CD4-positive, alpha-beta T cell treated with Interleukin-1 beta for 1 hour (primary cell): ENCODE measurements around the gene SURF2.
"Not testable (repeated sequence)": the region's sequence is repeated elsewhere in the genome, so short reads cannot be mapped to it uniquely, and the experiment has no call there.

Experiments used
- DNase-seq, 2 donors: peaks; one replicate each; pipeline ENCODE4 v3.0.0-alpha.2; 2020 to 2022

The SURF2 gene

GRCh38 chr9:133359399-133360175 lies 3.2 kb downstream of the SURF2 start:
- no peak for DNase-seq

DNA sequence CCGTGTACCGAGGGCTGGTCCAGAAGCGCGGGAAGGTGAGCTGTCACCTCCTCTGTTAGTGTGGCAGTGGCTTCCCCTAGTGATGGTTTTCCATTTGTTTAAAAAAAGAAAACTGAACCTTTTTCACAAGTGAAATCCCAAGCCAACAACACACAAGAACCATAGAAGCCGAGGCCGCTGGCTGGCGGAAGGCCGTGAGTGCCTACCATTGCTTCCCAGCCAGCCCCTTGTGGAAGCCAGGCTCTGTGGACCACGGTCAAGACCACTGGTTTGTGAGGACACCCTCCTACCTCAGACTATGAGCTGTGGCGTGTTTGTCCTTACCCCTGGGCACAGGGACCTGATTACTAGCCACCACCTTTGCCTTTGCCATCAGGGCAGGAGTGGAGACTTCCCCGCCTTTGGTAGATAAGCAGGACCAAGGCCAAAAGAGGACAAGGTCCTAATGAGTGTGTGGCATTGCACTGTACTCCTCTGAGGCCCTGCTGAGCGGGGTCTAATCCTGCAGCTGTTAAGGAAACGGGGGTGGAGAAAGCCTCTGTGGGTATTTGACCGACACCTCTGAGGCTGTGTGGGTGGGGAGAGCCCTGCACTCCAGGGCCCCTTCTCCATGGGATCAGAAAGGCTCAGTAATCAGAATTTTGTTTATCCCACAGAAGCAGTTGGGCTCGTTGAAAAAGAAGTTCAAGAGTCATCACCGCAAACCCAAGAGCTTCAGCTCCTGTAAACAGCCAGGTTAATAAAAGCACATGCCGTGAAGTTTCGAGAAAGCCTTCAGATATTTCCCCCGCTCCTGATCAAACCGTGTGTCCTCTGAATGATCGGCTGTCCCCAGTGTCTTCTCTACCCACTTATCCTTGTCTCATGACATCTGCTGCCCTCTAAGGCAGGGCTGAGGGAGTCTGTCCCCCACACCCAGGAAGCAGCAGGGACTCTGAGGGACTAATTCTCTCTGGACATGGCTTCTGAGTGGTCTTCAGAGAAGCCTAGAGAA lies 4.3 kb downstream of the SURF2 start:
- no peak for DNase-seq

DNA sequence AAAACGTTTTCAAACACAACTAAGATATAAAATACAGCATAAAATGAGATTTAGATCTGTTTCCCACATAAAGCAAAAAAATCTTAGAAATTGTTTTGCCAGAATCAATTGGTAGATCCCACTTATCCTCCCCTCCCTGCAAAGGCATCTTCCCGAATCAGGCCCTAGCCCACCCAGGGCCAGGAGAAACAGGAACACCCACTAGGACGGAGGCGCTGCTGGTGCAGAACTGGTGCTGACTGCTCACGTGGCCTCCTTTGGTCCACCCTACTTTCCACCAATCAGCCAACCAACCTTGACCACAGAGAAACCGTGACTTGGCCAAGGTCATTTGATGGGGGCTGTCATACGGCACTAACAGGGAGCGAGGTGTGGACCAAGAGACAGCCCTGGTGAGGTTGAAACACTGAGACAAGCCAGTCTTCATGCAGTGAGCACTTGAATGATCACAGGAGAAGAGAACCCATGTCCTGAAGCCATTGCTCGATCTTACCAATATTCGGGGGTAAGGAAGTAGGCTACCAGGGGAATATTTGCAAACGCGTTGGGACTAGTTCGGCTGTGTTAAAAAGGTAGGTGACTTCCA lies 5.2 kb downstream of the SURF2 start:
- no peak for DNase-seq

DNA sequence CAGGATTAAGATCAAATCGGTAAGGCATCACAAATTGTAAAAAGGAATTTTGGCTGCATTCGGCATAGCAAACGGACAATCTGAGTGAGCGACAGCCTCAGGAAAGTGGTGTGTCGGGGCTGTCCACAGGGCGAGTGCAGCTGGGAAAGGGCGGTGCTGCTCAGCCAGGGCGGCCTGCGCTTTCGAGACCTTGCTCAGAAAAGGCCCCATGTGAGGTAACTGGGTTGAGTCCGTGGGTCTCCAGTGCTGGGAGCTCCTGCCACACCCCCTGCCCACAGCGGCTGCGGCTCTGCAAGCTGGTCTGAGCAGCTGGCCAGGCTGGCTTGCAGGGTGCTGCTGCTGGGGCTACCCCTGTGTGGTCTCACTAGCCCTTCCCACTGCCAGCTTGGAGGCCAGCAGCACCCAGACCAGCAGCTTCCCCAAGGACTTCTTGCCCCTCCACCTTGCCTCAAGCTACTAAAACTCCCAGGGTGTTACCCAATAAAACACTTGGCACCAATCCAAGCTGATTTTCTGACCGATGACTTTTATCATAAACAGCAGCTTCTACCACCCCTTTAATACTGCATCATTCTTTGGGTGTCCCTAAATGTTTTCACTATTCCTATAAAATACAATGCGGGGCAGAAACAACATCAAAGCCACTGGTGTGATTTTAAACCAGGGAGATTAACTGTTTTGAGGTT lies 6.2 kb downstream of the SURF2 start:
- DNase-seq, result no peak

GRCh38 chr9:133366435-133366834 lies 10.1 kb downstream of the SURF2 start:
- no peak for DNase-seq

DNA sequence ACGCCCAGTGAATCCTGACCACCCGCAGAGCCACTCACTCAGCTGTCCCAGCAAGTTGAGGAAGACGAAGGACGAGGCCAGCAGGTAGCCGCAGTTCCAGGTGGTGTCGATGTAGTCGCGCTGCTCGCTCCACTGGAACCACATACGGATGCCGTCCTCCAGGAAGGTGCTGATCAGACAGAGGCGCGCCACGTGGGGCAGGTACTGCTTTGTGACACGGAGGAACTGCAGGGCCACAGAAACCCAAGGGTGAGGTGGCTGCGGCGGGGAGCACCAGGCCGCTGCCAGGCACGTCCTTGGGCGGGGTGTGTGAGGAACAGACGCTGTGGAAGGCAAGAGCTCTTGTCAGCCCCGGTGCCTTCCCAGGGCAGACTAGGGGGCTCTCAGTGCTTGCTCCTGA lies 10.9 kb downstream of the SURF2 start:
- no peak for DNase-seq

GRCh38 chr9:133367778-133368177 lies 11.4 kb downstream of the SURF2 start:
- no peak for DNase-seq

GRCh38 chr9:133368249-133368881 lies 12.0 kb downstream of the SURF2 start:
- no peak for DNase-seq

- DNase-seq, result no peak
Measured at GRCh38 chr9:133369422-133369821, 13.1 kb downstream of the SURF2 start.

GRCh38 chr9:133369933-133370332 lies 13.6 kb downstream of the SURF2 start:
- no peak for DNase-seq

DNA sequence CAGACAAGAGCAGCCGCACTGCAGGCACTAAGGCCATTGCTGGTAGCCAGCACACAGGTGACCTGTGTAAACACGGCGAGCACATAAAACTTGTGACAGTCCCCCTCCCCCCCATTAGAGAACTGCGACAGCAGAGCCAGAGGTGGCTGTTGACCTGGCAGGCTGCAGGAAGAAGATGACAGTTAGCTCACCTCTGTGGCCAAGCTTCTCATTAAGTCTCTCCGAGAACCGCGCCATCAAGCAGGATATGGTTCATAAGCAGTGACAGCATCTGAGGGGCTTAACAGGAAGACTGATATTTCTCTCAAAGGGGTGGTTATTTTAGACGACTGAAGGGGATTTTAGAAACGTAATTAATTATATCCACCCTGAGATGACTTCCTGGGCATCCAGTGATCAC lies 14.3 kb downstream of the SURF2 start:
- DNase-seq, result peak; percentile 42 to 69

- DNase-seq, result peak; percentile 58 to 72
Measured at GRCh38 chr9:133371261-133371711, 14.9 kb downstream of the SURF2 start.

- no peak for DNase-seq
Measured at GRCh38 chr9:133372144-133372543, 15.8 kb downstream of the SURF2 start.

DNA sequence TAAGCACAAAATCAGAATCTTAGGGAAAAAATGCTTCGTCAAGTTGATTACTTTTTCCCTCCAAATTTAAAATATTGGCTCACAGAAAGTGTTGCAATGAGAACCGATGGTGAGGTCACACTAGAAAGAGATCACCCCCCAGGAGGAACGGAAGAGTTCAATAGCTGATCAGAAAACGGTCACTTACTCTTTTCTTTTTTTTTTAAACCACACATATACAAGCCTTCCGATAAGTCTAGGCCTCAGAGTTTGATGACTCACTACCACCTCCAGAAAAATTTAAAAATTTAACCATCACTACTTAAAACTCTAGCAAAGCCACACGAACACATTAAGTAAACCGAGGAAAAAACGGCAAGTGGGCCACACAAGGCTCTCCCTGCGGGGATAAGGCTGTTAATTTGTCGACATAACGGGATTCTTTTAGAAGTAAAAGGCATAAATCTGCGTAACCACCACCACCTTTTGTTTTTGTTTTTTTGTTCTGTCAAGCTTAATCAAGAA lies 18.3 kb downstream of the SURF2 start:
- peak; percentile 20 to 57 for DNase-seq

- DNase-seq, result no peak
Measured at GRCh38 chr9:133375116-133375723, 18.9 kb downstream of the SURF2 start.

DNA sequence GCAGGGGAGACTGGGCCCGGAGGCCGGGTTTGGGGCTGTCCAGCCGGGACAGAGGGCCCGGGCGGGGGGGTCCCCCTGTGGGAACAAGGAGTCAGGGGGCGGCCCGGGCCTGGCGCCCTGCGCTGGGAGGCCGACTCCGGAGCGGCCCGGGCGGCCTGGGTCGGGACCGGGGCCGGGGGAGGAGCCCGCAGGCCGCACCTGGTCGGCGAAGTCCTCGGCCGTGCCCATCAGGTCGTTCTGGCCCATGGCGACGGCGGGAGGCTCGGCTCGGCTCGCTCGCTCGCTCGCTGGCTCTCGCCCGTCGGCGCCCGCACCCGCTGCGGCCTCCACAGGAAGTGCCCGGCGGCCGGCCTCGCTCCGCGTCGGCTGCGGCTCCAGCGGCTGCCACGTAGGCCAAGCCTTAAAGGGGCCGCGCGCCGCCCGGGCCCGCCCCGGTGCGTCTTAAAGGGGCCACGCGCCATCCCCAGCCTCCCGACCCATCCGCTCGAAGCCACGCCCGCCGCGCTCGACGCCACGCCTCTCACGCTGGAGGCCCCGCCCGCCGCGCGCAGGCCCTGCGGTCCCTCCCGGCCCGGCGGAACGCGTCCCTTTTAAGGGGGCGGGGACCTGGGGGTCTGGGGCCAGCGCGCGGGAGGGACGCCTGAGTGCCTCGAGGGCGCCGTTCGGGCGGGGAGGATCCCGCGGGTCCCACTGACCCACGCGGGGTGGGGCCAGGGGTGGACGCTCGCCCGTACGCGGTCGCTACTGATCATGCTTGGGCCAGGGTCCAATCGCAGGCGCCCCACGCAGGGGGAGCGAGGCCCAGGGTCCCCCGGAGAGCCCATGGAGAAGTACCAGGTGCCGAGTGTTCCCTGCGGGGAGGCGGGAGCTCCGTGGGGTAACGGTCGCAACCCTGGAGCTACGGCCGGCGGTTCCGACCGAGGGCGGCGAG lies 19.6 kb downstream of the SURF2 start, which contains the start of the genes STKLD1 and SURF4:
STKLD1 (plus strand) TSS at position 643 of the 931 bp plus-strand sequence; CDS start at position 751, 108 bp downstream.
SURF4 (minus strand) TSS at position 337 of the 931 bp plus-strand sequence; CDS start at position 246, 91 bp downstream.
- peak; percentile 94 to 96 for DNase-seq

- not testable (repeated sequence) for DNase-seq
Measured at GRCh38 chr9:133377280-133377679, 20.9 kb downstream of the SURF2 start.

DNA sequence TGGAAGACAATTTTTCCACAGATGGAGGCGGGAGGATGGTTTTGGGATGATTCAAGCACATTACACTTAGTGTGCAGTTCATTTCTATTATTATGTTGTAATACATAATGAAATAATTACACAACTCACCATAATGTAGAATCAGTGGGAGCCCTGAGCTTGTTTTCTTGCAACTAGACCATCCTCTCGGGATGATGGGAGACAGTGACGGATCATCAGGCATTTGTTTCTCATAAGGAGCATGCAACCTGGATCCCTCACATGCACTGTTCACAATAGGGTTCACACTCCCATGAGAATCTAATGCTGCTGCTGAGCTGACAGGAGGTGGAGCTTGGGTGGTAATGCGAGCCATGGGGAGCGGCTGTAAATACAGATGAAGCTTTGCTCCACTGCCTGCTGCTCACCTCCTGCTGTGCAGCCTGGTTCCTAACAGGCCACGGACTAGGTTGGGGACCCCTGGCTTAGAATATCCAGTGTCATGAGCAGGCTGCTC lies 21.4 kb downstream of the SURF2 start:
- no peak for DNase-seq

GRCh38 chr9:133378408-133378962 lies 22.1 kb downstream of the SURF2 start:
- no peak for DNase-seq
